Measurements from ENCODE around the gene ITSN2.
"Not testable (repeated sequence)": the region's sequence is repeated elsewhere in the genome, so short reads cannot be mapped to it uniquely, and the experiment has no call there.

The ITSN2 gene

DNA sequence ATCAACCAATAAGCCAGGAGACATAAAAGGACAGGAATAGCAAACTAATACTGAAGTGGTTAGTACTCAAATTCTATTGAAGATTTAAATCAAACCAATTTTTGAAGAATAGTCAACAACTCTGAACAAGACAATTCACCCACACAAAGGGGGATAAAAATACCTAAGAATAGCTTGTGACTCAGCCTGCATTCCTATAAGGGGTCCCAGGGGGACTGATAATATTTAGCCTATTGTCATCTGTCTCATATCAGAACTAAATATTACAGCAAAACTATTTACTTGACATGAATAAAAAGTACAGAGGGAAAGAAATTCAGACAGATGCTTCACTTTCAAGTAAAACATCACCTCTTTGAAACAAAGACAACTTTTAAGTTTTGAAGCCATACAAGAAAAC lies 7.7 kb downstream of the ITSN2 start:
- Mint-ChIP-seq H3K4me3 (no peak overlapping the region), H3K36me3 (no peaks in the 10 kb centered on the region), H3K9me3 (ENCODE audit: low read depth) (no peaks in the 10 kb centered on the region), H3K27me3 (no peaks in the 10 kb centered on the region), H3K4me1 (ENCODE audit: low read depth) (peaks cover 78% of the 10 kb centered on the region), H3K27ac (no peak overlapping the region)

- H3K9me3 Mint-ChIP-seq (ENCODE audit: low read depth) = no peaks in the 10 kb centered on the region
- no peak overlapping the region for H3K4me3 Mint-ChIP-seq
- peaks cover 76% of the 10 kb centered on the region for H3K4me1 Mint-ChIP-seq (ENCODE audit: low read depth)
- H3K27ac Mint-ChIP-seq = no peak overlapping the region
- no peaks in the 10 kb centered on the region for H3K36me3 Mint-ChIP-seq
- H3K27me3 Mint-ChIP-seq = no peaks in the 10 kb centered on the region
Observed at GRCh38 chr2:24351981-24352380, 8.4 kb downstream of the ITSN2 start.

DNA sequence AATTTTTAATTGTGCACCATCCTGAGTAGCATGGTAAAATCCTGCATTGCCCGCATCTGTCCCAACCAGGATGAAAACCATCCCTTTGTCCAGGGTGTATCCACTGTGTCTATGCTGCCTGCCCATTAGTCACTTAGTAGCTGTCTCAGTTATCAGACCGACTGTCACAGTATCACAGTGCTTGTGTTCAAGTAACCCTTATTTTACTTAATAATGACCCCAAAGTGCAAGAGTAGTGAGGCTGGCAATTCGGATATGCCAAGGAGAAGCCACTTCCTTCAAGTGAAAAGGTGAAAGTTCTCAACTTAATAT lies 8.8 kb downstream of the ITSN2 start:
- peaks cover 75% of the 10 kb centered on the region for H3K4me1 Mint-ChIP-seq (ENCODE audit: low read depth)
- no peak overlapping the region for H3K27ac Mint-ChIP-seq

GRCh38 chr2:24350826-24351626 lies 9.3 kb downstream of the ITSN2 start:
- peak overlapping the region; percentile 3 for H3K4me3 Mint-ChIP-seq
- peak overlapping the region; percentile 6 for H3K27ac Mint-ChIP-seq
- H3K36me3 Mint-ChIP-seq = no peaks in the 10 kb centered on the region
- H3K27me3 Mint-ChIP-seq = no peaks in the 10 kb centered on the region
- H3K9me3 Mint-ChIP-seq (ENCODE audit: low read depth) = no peaks in the 10 kb centered on the region
- H3K4me1 Mint-ChIP-seq (ENCODE audit: low read depth) = peaks cover 74% of the 10 kb centered on the region

More for the DNA sequence above, 8.8 kb downstream of the ITSN2 start:
- Mint-ChIP-seq H3K27me3 (no peaks in the 10 kb centered on the region), H3K36me3 (no peaks in the 10 kb centered on the region), H3K9me3 (ENCODE audit: low read depth) (no peaks in the 10 kb centered on the region), H3K4me3 (peak overlapping the region; percentile 49)

DNA sequence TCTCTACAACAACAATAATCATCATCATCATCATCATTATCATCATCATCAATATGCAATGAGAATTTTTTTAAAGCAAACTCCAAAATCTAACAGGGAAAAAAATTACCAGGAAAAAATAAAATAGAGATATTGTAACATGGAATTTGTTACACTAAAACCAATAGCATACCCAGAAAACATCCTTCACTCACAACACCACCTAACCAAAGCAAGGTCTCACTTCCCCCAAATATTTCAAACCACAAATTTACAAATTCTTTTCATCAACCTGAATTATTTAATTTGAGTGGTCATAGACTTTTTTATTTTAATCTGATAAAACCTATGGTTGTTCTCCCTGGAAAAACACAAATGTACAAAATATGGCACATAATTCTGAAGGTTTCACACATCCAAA lies 11.2 kb downstream of the ITSN2 start:
- Mint-ChIP-seq H3K27ac (no peak overlapping the region), H3K27me3 (no peaks in the 10 kb centered on the region), H3K4me3 (peak overlapping the region; percentile 47), H3K4me1 (ENCODE audit: low read depth) (peaks cover 75% of the 10 kb centered on the region), H3K36me3 (no peaks in the 10 kb centered on the region), H3K9me3 (ENCODE audit: low read depth) (no peaks in the 10 kb centered on the region)

GRCh38 chr2:24345937-24346336 lies 14.4 kb downstream of the ITSN2 start:
- H3K4me1 Mint-ChIP-seq (ENCODE audit: low read depth) = peaks cover 79% of the 10 kb centered on the region

DNA sequence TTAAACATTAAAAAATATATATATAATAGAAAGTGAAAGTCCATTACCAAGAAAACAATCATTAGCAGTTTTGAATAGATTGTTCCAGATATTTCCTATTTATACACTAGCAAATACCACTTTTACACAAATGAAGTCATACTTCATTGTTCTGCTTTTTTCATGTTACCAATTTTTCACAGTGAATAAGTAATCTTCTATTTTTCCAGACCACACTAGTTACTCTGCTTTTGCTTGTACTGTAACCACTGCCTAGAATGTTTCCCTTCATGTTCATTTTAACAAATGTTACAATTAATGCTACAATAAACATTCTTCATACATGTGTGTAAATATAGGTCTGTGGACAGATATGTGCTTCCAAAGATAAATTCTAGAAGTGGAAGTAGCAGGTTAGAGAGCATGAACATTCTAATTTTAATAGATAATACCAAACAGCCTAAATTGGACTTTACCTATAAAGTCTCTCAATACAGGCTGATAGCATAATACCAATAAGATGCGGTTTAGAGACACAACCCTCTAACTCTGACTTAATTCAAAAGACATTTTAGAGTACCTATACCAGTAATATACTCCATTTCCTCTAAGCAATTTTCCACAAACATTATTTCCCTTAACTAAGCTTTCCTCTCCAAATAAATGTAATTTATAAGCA lies 17.0 kb downstream of the ITSN2 start:
- Mint-ChIP-seq H3K4me1 (ENCODE audit: low read depth) (peaks cover 74% of the 10 kb centered on the region), H3K36me3 (no peaks in the 10 kb centered on the region), H3K27me3 (no peaks in the 10 kb centered on the region), H3K4me3 (no peak overlapping the region), H3K27ac (peak overlapping the region; percentile 37), H3K9me3 (ENCODE audit: low read depth) (no peaks in the 10 kb centered on the region)

More at GRCh38 chr2:24345937-24346336, 14.4 kb downstream of the ITSN2 start:
- H3K27me3 Mint-ChIP-seq = no peaks in the 10 kb centered on the region
- no peak overlapping the region for H3K27ac Mint-ChIP-seq
- no peaks in the 10 kb centered on the region for H3K9me3 Mint-ChIP-seq (ENCODE audit: low read depth)
- H3K36me3 Mint-ChIP-seq = no peaks in the 10 kb centered on the region
- H3K4me3 Mint-ChIP-seq = no peak overlapping the region

GRCh38 chr2:24342110-24342910 lies 18.0 kb downstream of the ITSN2 start:
- no peaks in the 10 kb centered on the region for H3K36me3 Mint-ChIP-seq
- H3K9me3 Mint-ChIP-seq (ENCODE audit: low read depth) = no peaks in the 10 kb centered on the region
- no peak overlapping the region for H3K4me3 Mint-ChIP-seq
- peaks cover 84% of the 10 kb centered on the region for H3K4me1 Mint-ChIP-seq (ENCODE audit: low read depth)
- H3K27ac Mint-ChIP-seq = peak overlapping the region; percentile 77
- H3K27me3 Mint-ChIP-seq = no peaks in the 10 kb centered on the region

GRCh38 chr2:24339856-24340262 lies 20.5 kb downstream of the ITSN2 start:
- H3K27ac Mint-ChIP-seq = peak overlapping the region; percentile 10
- no peaks in the 10 kb centered on the region for H3K27me3 Mint-ChIP-seq
- peaks cover 76% of the 10 kb centered on the region for H3K4me1 Mint-ChIP-seq (ENCODE audit: low read depth)
- H3K9me3 Mint-ChIP-seq (ENCODE audit: low read depth) = no peaks in the 10 kb centered on the region
- peaks cover 4% of the 10 kb centered on the region for H3K36me3 Mint-ChIP-seq
- H3K4me3 Mint-ChIP-seq = no peak overlapping the region

DNA sequence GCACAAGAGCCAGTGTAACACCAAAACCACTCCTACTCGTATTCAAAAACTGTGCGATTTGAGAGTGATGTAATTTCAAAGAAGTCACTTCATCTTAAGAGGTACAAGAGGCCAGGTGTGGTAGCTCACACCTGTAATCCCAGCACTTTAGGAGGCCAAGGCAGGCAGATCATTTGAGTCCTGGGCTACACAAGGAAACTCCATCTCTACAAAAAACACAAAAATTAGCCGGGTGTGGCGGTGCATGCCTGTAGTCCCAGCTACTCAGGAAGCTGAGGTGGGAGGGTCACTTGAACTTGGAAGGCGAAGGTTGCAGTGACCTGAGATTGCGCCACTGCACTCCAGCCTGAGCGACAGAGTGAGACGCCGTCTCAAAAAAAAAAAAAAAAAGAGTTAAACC lies 21.2 kb downstream of the ITSN2 start:
- H3K36me3 Mint-ChIP-seq; H3K4me3 Mint-ChIP-seq; H3K27me3 Mint-ChIP-seq; H3K9me3 Mint-ChIP-seq (ENCODE audit: low read depth): not testable (repeated sequence)
- Mint-ChIP-seq H3K4me1 (ENCODE audit: low read depth) (peaks cover 74% of the 10 kb centered on the region), H3K27ac (peak overlapping the region; percentile 42)

DNA sequence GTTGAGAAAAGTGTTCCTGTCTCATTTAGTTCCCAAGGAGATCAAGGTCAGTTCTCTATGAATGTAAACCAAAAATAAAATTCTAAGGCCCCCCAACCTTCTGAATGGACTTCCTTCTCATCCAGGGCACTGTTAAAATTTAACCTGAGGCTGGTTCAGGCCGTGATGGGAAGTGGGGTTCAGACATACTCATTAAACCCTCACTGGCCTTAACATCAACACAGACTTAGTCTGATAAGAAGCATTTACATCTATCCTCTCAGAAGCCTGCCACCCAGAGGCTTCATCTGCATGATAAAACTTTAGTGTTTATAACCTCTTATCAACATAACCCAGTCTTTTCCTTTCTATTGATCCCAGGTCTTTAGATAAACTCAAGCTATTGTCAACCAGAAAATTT lies 22.4 kb downstream of the ITSN2 start:
- peaks cover 4% of the 10 kb centered on the region for H3K36me3 Mint-ChIP-seq
- no peak overlapping the region for H3K4me3 Mint-ChIP-seq
- peaks cover 75% of the 10 kb centered on the region for H3K4me1 Mint-ChIP-seq (ENCODE audit: low read depth)
- H3K27me3 Mint-ChIP-seq = no peaks in the 10 kb centered on the region
- H3K9me3 Mint-ChIP-seq (ENCODE audit: low read depth) = no peaks in the 10 kb centered on the region
- H3K27ac Mint-ChIP-seq = no peak overlapping the region

GRCh38 chr2:24336811-24337210 lies 23.5 kb downstream of the ITSN2 start:
- Mint-ChIP-seq H3K27me3 (no peaks in the 10 kb centered on the region), H3K36me3 (peaks cover 4% of the 10 kb centered on the region), H3K27ac (no peak overlapping the region), H3K9me3 (ENCODE audit: low read depth) (no peaks in the 10 kb centered on the region), H3K4me1 (ENCODE audit: low read depth) (peaks cover 68% of the 10 kb centered on the region), H3K4me3 (no peak overlapping the region)

GRCh38 chr2:24334245-24334633 lies 26.1 kb downstream of the ITSN2 start:
- Mint-ChIP-seq H3K9me3 (ENCODE audit: low read depth) (no peaks in the 10 kb centered on the region), H3K4me1 (ENCODE audit: low read depth) (peaks cover 62% of the 10 kb centered on the region), H3K4me3 (no peak overlapping the region), H3K36me3 (peaks cover 9% of the 10 kb centered on the region), H3K27ac (no peak overlapping the region), H3K27me3 (no peaks in the 10 kb centered on the region)

GRCh38 chr2:24332791-24333540 lies 27.4 kb downstream of the ITSN2 start:
- Mint-ChIP-seq H3K27me3 (no peaks in the 10 kb centered on the region), H3K9me3 (ENCODE audit: low read depth) (no peaks in the 10 kb centered on the region), H3K4me3 (no peak overlapping the region), H3K4me1 (ENCODE audit: low read depth) (peaks cover 59% of the 10 kb centered on the region), H3K36me3 (peaks cover 9% of the 10 kb centered on the region), H3K27ac (peak overlapping the region; percentile 4)

All from activated naive CD8-positive, alpha-beta T cell (primary cell).